ENCODE results near the gene DENND1B.

Gene DENND1B

DNA sequence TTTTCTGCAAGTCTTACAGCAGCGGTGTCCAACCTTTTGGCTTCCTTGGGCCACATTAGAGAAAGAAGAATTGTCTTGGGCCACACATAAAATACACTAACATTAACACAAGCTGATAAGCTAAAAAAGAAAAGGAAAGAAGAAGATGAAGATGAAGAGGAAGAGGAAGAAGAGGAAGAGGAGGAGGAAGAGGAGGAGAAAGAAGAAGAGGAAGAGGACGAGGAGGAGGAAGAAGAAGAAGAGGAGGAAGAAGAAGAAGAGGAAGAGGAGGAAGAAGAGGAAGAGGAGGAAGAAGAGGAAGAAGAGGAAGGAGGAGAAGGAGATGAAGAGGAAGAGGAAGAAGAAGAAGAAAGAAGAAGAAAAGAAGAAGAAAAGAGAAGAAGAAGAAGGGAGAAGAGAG lies 230.7 kb downstream of the DENND1B start:
- H3K4me3 ChIP-seq (ENCODE audit: severe bottlenecking) = no peak overlapping the region
- H3K27ac ChIP-seq (ENCODE audit: poor library complexity, severe bottlenecking) = no peak overlapping the region
- no peak for DNase-seq (ENCODE audit: low spot score)
- TF ChIP-seq, protein P1, sequence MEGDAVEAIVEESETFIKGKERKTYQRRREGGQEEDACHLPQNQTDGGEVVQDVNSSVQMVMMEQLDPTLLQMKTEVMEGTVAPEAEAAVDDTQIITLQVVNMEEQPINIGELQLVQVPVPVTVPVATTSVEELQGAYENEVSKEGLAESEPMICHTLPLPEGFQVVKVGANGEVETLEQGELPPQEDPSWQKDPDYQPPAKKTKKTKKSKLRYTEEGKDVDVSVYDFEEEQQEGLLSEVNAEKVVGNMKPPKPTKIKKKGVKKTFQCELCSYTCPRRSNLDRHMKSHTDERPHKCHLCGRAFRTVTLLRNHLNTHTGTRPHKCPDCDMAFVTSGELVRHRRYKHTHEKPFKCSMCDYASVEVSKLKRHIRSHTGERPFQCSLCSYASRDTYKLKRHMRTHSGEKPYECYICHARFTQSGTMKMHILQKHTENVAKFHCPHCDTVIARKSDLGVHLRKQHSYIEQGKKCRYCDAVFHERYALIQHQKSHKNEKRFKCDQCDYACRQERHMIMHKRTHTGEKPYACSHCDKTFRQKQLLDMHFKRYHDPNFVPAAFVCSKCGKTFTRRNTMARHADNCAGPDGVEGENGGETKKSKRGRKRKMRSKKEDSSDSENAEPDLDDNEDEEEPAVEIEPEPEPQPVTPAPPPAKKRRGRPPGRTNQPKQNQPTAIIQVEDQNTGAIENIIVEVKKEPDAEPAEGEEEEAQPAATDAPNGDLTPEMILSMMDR (IDR thresholded peaks at IDR 0.05; ENCODE audit: poor library complexity, severe bottlenecking) = no peak
- H3K27me3 ChIP-seq (ENCODE audit: insufficient read depth, poor library complexity, severe bottlenecking) = no peaks in the 10 kb centered on the region
- ATAC-seq (ENCODE audit: low read depth) = no peak
- no peaks in the 10 kb centered on the region for H3K4me1 ChIP-seq (ENCODE audit: insufficient read depth, poor library complexity, severe bottlenecking)
- no peaks in the 10 kb centered on the region for H3K9me3 ChIP-seq (ENCODE audit: severe bottlenecking)
- no peaks in the 10 kb centered on the region for H3K36me3 ChIP-seq (ENCODE audit: low read depth)

DNA sequence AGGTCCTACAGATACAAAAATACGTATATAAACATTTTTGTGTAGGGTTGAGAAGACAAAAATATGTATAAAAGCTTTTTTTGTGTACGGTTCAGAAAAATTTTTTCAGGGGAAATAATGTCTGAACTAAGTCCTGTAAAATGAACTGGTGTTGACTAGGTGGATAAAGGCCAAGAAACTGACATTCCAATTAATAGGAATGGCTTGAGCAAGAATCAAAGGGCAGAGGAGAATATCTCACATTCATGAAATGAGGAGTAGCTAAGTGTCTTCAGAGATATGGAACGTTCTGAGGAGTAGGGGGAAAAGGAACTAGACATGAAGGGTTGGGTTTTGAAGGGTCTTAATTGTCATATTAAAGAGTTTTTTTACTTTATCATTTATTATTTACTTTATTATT lies 231.2 kb downstream of the DENND1B start:
- TF ChIP-seq, protein P1 (IDR thresholded peaks at IDR 0.05; ENCODE audit: poor library complexity, severe bottlenecking) = no peak
- ATAC-seq (ENCODE audit: low read depth) (no peak), DNase-seq (ENCODE audit: low spot score) (no peak)
- Histone ChIP-seq H3K36me3 (ENCODE audit: low read depth) (no peaks in the 10 kb centered on the region), H3K27ac (ENCODE audit: poor library complexity, severe bottlenecking) (no peak overlapping the region), H3K4me1 (ENCODE audit: insufficient read depth, poor library complexity, severe bottlenecking) (no peaks in the 10 kb centered on the region), H3K27me3 (ENCODE audit: insufficient read depth, poor library complexity, severe bottlenecking) (no peaks in the 10 kb centered on the region), H3K4me3 (ENCODE audit: severe bottlenecking) (no peak overlapping the region), H3K9me3 (ENCODE audit: severe bottlenecking) (no peaks in the 10 kb centered on the region)

DNA sequence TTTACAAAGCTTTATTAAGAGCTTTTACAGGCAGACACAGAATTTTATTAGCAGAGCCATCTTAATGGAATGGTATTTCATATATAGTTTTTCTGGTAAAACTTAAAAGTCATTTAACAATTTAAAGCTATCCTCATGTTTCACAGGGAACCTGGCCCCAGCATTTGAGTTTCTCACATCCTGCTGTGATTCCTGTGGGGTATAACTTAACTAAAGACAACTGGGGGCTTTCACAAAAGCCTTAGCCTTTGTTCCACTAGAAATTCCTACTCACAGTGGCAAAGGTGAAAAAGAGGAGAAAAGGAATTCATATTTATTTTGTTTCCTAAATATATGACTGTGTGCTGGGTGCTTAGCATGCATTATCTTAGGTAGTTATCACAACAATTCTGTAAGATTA lies 233.9 kb downstream of the DENND1B start:
- Histone ChIP-seq H3K27ac (ENCODE audit: poor library complexity, severe bottlenecking) (no peak overlapping the region), H3K4me3 (ENCODE audit: severe bottlenecking) (no peak overlapping the region), H3K9me3 (ENCODE audit: severe bottlenecking) (no peaks in the 10 kb centered on the region), H3K36me3 (ENCODE audit: low read depth) (no peaks in the 10 kb centered on the region), H3K27me3 (ENCODE audit: insufficient read depth, poor library complexity, severe bottlenecking) (no peaks in the 10 kb centered on the region), H3K4me1 (ENCODE audit: insufficient read depth, poor library complexity, severe bottlenecking) (no peaks in the 10 kb centered on the region)
- TF ChIP-seq, protein P1 (IDR thresholded peaks at IDR 0.05; ENCODE audit: poor library complexity, severe bottlenecking) = no peak
- no peak for DNase-seq (ENCODE audit: low spot score)
- no peak for ATAC-seq (ENCODE audit: low read depth)

DNA sequence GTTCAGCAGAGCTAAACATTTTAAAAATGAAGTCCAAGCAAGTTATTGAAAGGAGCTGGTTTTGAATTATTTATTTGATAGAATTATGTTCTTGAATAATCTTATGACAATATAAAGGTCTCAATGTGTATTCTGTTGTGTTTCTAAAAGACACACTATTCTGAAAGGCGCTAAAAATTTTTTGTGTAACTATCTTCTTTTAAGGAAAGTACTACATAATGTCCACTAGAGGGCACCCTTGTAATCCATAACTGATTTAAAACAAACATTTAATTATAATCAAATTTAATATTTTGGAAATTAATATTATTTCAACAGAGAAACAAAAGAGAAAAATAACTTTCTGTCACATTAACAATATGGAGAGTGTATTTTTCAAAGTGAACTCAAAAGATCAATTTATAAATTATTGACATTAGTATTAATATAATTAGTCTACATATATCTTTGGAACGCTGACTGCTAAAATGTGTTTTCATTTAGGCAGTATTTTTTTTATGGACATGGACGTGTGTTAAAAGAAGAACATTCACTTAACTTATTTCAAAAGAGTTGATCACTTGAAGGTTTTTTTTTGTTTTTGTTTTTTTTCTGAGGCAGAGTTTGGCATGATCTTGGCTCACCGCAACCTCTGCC lies 248.4 kb downstream of the DENND1B start:
- Histone ChIP-seq H3K36me3 (ENCODE audit: low read depth) (no peaks in the 10 kb centered on the region), H3K4me1 (ENCODE audit: insufficient read depth, poor library complexity, severe bottlenecking) (no peaks in the 10 kb centered on the region), H3K27ac (ENCODE audit: poor library complexity, severe bottlenecking) (no peak overlapping the region), H3K4me3 (ENCODE audit: severe bottlenecking) (no peak overlapping the region), H3K9me3 (ENCODE audit: severe bottlenecking) (no peaks in the 10 kb centered on the region), H3K27me3 (ENCODE audit: insufficient read depth, poor library complexity, severe bottlenecking) (no peaks in the 10 kb centered on the region)
- ATAC-seq (ENCODE audit: low read depth) (no peak), DNase-seq (ENCODE audit: low spot score) (no peak)
- TF ChIP-seq, protein P1 (IDR thresholded peaks at IDR 0.05; ENCODE audit: poor library complexity, severe bottlenecking) = peak; percentile 89

DNA sequence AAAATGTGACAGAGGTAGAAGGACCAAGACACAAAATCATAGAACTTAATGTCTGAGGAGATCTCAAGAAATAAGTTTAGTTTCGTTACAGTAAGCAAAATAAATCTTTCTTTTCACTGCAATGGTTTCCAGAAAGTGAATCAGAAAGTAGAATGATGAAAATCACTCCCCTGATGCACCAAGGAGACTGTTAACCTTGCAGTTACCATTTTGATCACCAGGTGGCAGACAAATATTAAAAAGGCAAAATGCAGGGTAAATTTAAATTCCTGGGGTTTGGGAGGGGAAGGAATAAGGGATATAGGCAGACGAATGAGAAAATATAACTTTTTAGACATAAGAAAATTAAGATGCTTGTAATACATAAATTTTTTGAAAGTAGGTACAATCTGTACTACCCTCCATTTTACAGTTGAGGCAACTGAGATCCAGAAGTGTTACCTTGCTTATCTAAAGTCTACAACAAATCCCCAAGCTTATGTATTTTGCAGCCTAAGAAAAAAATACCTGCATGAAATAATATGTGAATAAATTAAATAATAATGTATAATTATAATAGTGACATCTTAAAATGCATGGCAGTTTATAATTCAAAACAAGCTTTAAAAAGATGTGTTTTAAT lies 254.1 kb downstream of the DENND1B start:
- H3K27me3 ChIP-seq (ENCODE audit: insufficient read depth, poor library complexity, severe bottlenecking) = no peaks in the 10 kb centered on the region

More for the DNA sequence above, 254.1 kb downstream of the DENND1B start:
- no peak overlapping the region for H3K4me3 ChIP-seq (ENCODE audit: severe bottlenecking)
- DNase-seq (ENCODE audit: low spot score) (no peak), ATAC-seq (ENCODE audit: low read depth) (0 out of 3 replicates have a peak, but pooled peaks have one; percentile 35)
- TF ChIP-seq, protein P1 (IDR thresholded peaks at IDR 0.05; ENCODE audit: poor library complexity, severe bottlenecking) = peak; percentile 75
- no peaks in the 10 kb centered on the region for H3K4me1 ChIP-seq (ENCODE audit: insufficient read depth, poor library complexity, severe bottlenecking)
- H3K9me3 ChIP-seq (ENCODE audit: severe bottlenecking) = no peaks in the 10 kb centered on the region
- H3K36me3 ChIP-seq (ENCODE audit: low read depth) = no peaks in the 10 kb centered on the region
- no peak overlapping the region for H3K27ac ChIP-seq (ENCODE audit: poor library complexity, severe bottlenecking)
